Glutamatergic neuron (in vitro differentiated cells): ENCODE measurements around the gene HEMGN. TPM values are rescaled to one million over a fixed set of nuclear protein-coding genes. Genes with fewer than 3 reads are reported as not detected.

ENCODE experiments used
- DNase-seq: peaks from one replicate; pipeline ENCODE4 v3.0.0; 2022
- H3K27ac Mint-ChIP-seq: one replicate; pipeline ENCODE4 v1.8.0; 2020; ENCODE audit warnings: mild to moderate bottlenecking, mixed read lengths, inconsistent platforms; ENCODE audit not compliant: unreplicated experiment
- H3K27me3 Mint-ChIP-seq: one replicate; pipeline ENCODE4 v1.8.0; 2020; ENCODE audit warnings: mild to moderate bottlenecking, moderate library complexity, mixed read lengths, inconsistent platforms; ENCODE audit not compliant: unreplicated experiment
- H3K36me3 Mint-ChIP-seq: one replicate; pipeline ENCODE4 v1.8.0; 2020; ENCODE audit warnings: mild to moderate bottlenecking, mixed read lengths, inconsistent platforms; ENCODE audit not compliant: unreplicated experiment
- H3K4me1 Mint-ChIP-seq: one replicate; pipeline ENCODE4 v1.8.0; 2020; ENCODE audit warnings: mild to moderate bottlenecking, low read depth, mixed read lengths, inconsistent platforms; ENCODE audit not compliant: unreplicated experiment
- H3K4me3 Mint-ChIP-seq: one replicate; pipeline ENCODE4 v1.8.0; 2020; ENCODE audit warnings: mild to moderate bottlenecking, mixed read lengths, inconsistent platforms; ENCODE audit not compliant: unreplicated experiment
- H3K9me3 Mint-ChIP-seq: one replicate; pipeline ENCODE4 v1.8.0; 2020; ENCODE audit warnings: mild to moderate bottlenecking, moderate library complexity, mixed read lengths, inconsistent platforms; ENCODE audit not compliant: unreplicated experiment
- CTCF ChIP-seq: fragments of 200-600 bp; sonication (generic); IDR thresholded peaks from one replicate; pipeline ENCODE4 v1.5.0; 2021; ENCODE audit not compliant: partially characterized antibody, unreplicated experiment
- total RNA-seq: library from RNA; stranded (reverse); fragmentation: NEBNext Ultra II Directional; extraction: Animal tissue kit (Norgen Biotek cat#: 25700); gene quantifications from one replicate; pipeline ENCODE4 v1.2.1, GENCODE V29; 2021; ENCODE audit not compliant: unreplicated experiment

Gene HEMGN
- total RNA-seq, 1 donor from 2014 or later = not detected

DNA sequence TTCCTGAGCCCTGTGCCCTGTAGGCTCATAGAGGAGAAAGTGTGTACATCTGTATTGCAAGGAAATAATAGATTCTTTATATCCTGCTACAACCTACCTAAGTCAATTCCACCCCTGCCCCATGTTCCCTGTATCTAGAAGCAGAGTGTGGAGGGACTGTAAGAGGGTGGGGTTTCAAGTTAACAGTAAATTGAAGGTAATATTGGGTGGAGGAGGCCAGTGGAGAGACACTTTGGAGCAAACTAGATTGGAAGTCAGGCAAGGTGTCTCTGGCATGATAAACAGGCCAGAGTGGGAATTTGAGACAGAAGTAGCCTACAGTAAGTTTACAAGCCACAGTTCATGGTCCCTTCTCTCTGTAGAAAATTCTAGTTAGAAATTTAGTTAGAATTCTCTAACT, 2.3 kb upstream of the HEMGN start:
- DNase-seq = no peak
- Mint-ChIP-seq H3K27ac (no peak overlapping the region), H3K4me1 (peaks cover under 1% of the 10 kb centered on the region), H3K4me3 (no peak overlapping the region), H3K27me3 (peaks cover 7% of the 10 kb centered on the region), H3K9me3 (no peaks in the 10 kb centered on the region), H3K36me3 (no peaks in the 10 kb centered on the region)
- TF ChIP-seq CTCF = no peak

DNA sequence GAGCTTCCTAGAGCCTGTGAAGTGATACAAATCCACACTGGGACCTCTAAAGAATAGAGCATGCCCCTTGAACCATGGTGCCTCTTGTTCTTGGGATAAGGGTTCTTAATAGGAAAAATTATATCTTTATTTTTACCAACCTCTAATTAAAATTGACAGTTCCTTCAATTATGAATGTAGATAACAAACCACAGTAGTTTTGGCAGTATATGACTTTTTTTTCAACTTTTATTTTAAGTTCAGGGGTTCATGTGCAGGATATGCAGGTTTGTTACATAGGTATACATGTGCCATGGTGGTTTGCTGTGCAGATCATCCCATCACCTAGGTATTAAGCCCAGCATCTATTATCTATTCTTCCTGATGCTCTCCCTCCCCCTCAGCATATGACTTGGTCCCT, 974 bp downstream of the HEMGN start:
- Mint-ChIP-seq H3K36me3 (no peaks in the 10 kb centered on the region), H3K27me3 (peaks cover 7% of the 10 kb centered on the region), H3K9me3 (no peaks in the 10 kb centered on the region), H3K4me1 (peaks cover 8% of the 10 kb centered on the region), H3K4me3 (no peak overlapping the region), H3K27ac (no peak overlapping the region)
- TF ChIP-seq CTCF = no peak
- no peak for DNase-seq

- H3K4me1 Mint-ChIP-seq = peaks cover 8% of the 10 kb centered on the region
- H3K27me3 Mint-ChIP-seq = no peaks in the 10 kb centered on the region
Measured at GRCh38 chr9:97935276-97935675, 2.7 kb downstream of the HEMGN start.

GRCh38 chr9:97934321-97935115, 3.5 kb downstream of the HEMGN start:
- Mint-ChIP-seq H3K27me3 (no peaks in the 10 kb centered on the region), H3K27ac (no peak overlapping the region), H3K4me1 (peaks cover 8% of the 10 kb centered on the region), H3K36me3 (no peaks in the 10 kb centered on the region), H3K9me3 (no peaks in the 10 kb centered on the region), H3K4me3 (no peak overlapping the region)
- peak; percentile 46 for DNase-seq
- TF ChIP-seq CTCF = no peak

More at GRCh38 chr9:97935276-97935675, 2.7 kb downstream of the HEMGN start:
- H3K9me3 Mint-ChIP-seq = no peaks in the 10 kb centered on the region
- no peaks in the 10 kb centered on the region for H3K36me3 Mint-ChIP-seq
- no peak for DNase-seq
- TF ChIP-seq CTCF = no peak
- H3K4me3 Mint-ChIP-seq = no peak overlapping the region
- no peak overlapping the region for H3K27ac Mint-ChIP-seq

GRCh38 chr9:97933297-97933998, 4.5 kb downstream of the HEMGN start:
- H3K4me1 Mint-ChIP-seq = peaks cover 8% of the 10 kb centered on the region
- no peaks in the 10 kb centered on the region for H3K27me3 Mint-ChIP-seq
- H3K9me3 Mint-ChIP-seq = no peaks in the 10 kb centered on the region
- H3K4me3 Mint-ChIP-seq = no peak overlapping the region
- H3K27ac Mint-ChIP-seq = no peak overlapping the region
- no peak for DNase-seq
- TF ChIP-seq CTCF = no peak
- H3K36me3 Mint-ChIP-seq = no peaks in the 10 kb centered on the region
